HEK293 (cell line): ENCODE measurements around the gene SRP14.

Experiments
- BCL11A ChIP-seq: fragments of 450-650 bp; formaldehyde crosslinking; IDR thresholded peaks from 2 replicates; pipeline ENCODE4 v1.5.1; 2016; ENCODE audit warnings: low read depth, missing biosample characterization, missing genetic modification characterization
- GLIS2 ChIP-seq: fragments of 450-650 bp; formaldehyde crosslinking; IDR thresholded peaks from 2 replicates; pipeline ENCODE4 v1.5.1; 2016; ENCODE audit warnings: missing biosample characterization, missing genetic modification characterization
- HOXC10 ChIP-seq: sonication (generic); formaldehyde crosslinking; IDR thresholded peaks from 2 replicates; pipeline ENCODE4 v1.8.1; 2023; ENCODE audit warnings: mild to moderate bottlenecking, missing genetic modification reagents
- HOXD13 ChIP-seq: sonication (generic); formaldehyde crosslinking; IDR thresholded peaks from 2 replicates; pipeline ENCODE4 v1.8.0; 2022; ENCODE audit warnings: missing genetic modification reagents, borderline replicate concordance
- KLF1 ChIP-seq: fragments of 450-650 bp; formaldehyde crosslinking; IDR thresholded peaks from 2 replicates; pipeline ENCODE4 v1.5.1; 2016; ENCODE audit warnings: missing biosample characterization, missing genetic modification characterization
- OSR2 ChIP-seq: fragments of 450-650 bp; formaldehyde crosslinking; IDR thresholded peaks from 2 replicates; pipeline ENCODE4 v1.5.1; 2016; ENCODE audit warnings: missing biosample characterization, missing genetic modification characterization
- ZFP3 ChIP-seq: fragments of 450-650 bp; formaldehyde crosslinking; IDR thresholded peaks from 2 replicates; pipeline ENCODE4 v1.5.1; 2016; ENCODE audit warnings: low read depth, missing biosample characterization, missing genetic modification characterization
- ZNF184 ChIP-seq: fragments of 450-650 bp; IDR thresholded peaks from 2 replicates; pipeline ENCODE4 v1.5.1; 2018; ENCODE audit warnings: missing biosample characterization, mild to moderate bottlenecking, missing genetic modification characterization
- ZNF19 ChIP-seq: fragments of 450-650 bp; formaldehyde crosslinking; IDR thresholded peaks from 2 replicates; pipeline ENCODE4; 2016; ENCODE audit warnings: missing biosample characterization, missing genetic modification characterization, low read depth
- ZNF23 ChIP-seq: fragments of 450-650 bp; formaldehyde crosslinking; IDR thresholded peaks from 2 replicates; pipeline ENCODE4 v1.5.1; 2016; ENCODE audit warnings: missing biosample characterization, missing genetic modification characterization, borderline replicate concordance
- ZNF274 ChIP-seq, 2 experiments: fragments of 200-500 bp in 1 of 2; fragments of 450-650 bp in 1 of 2; sonication (Bioruptor generic) in 1 of 2; formaldehyde crosslinking in 1 of 2; IDR thresholded peaks; 2 replicates each; pipeline versions ENCODE4 v1.5.1 to v1.6.1; 2014 to 2016; ENCODE audit warnings: borderline replicate concordance in 1 of 2, inconsistent platforms in 1 of 2, low read length in 1 of 2, missing biosample characterization in 1 of 2, missing genetic modification characterization in 1 of 2
- ZNF354C ChIP-seq: fragments of 450-650 bp; formaldehyde crosslinking; IDR thresholded peaks from 2 replicates; pipeline ENCODE4 v1.5.1; 2016; ENCODE audit warnings: missing biosample characterization, missing genetic modification characterization, low read depth, borderline replicate concordance
- ZNF391 ChIP-seq: fragments of 450-650 bp; formaldehyde crosslinking; IDR thresholded peaks from 2 replicates; pipeline ENCODE4 v1.5.1; 2016; ENCODE audit warnings: low read depth, missing biosample characterization, missing genetic modification characterization, borderline replicate concordance
- ZNF433 ChIP-seq: fragments of 450-650 bp; formaldehyde crosslinking; IDR thresholded peaks from 2 replicates; pipeline ENCODE4 v1.5.1; 2016; ENCODE audit warnings: missing biosample characterization, missing genetic modification characterization, low read depth
- ZNF514 ChIP-seq: fragments of 450-650 bp; formaldehyde crosslinking; IDR thresholded peaks from 2 replicates; pipeline ENCODE4 v1.5.1; 2016; ENCODE audit warnings: missing biosample characterization, missing genetic modification characterization
- ZNF529 ChIP-seq: fragments of 450-650 bp; formaldehyde crosslinking; IDR thresholded peaks from 2 replicates; pipeline ENCODE4 v1.5.1; 2017; ENCODE audit warnings: missing genetic modification characterization, missing biosample characterization; ENCODE audit not compliant: insufficient replicate concordance
- ZNF544 ChIP-seq: fragments of 450-650 bp; formaldehyde crosslinking; IDR thresholded peaks from 2 replicates; pipeline ENCODE4 v1.5.0; 2017; ENCODE audit warnings: missing biosample characterization, missing genetic modification characterization
- ZNF658 ChIP-seq: fragments of 450-650 bp; formaldehyde crosslinking; IDR thresholded peaks from 2 replicates; pipeline ENCODE4; 2016; ENCODE audit warnings: missing biosample characterization, missing genetic modification characterization
- ZNF660 ChIP-seq: fragments of 450-650 bp; IDR thresholded peaks from 2 replicates; pipeline ENCODE4 v1.5.1; 2018; ENCODE audit warnings: missing biosample characterization, mild to moderate bottlenecking, missing genetic modification characterization
- ZNF664 ChIP-seq: fragments of 450-650 bp; formaldehyde crosslinking; IDR thresholded peaks from 2 replicates; pipeline ENCODE4 v1.5.1; 2016; ENCODE audit warnings: missing biosample characterization, missing genetic modification characterization
- ZNF76 ChIP-seq: fragments of 450-650 bp; formaldehyde crosslinking; IDR thresholded peaks from 2 replicates; pipeline ENCODE4; 2016; ENCODE audit warnings: low read depth, missing biosample characterization, missing genetic modification characterization, borderline replicate concordance
- ZNF785 ChIP-seq: fragments of 450-650 bp; formaldehyde crosslinking; IDR thresholded peaks from 2 replicates; pipeline ENCODE4 v1.5.1; 2016; ENCODE audit warnings: missing biosample characterization, missing genetic modification characterization
- ZSCAN16 ChIP-seq: fragments of 450-650 bp; formaldehyde crosslinking; IDR thresholded peaks from 2 replicates; pipeline ENCODE4 v1.5.1; 2016; ENCODE audit warnings: missing biosample characterization, missing genetic modification characterization
- ZXDB ChIP-seq: fragments of 450-650 bp; formaldehyde crosslinking; IDR thresholded peaks from 2 replicates; pipeline ENCODE4 v1.5.1; 2016; ENCODE audit warnings: missing biosample characterization, missing genetic modification characterization
- TF ChIP-seq, protein P1 (sequence below): fragments of 450-650 bp; formaldehyde crosslinking; IDR thresholded peaks from 2 replicates; pipeline ENCODE4 v1.5.1; 2017; ENCODE audit warnings: missing biosample characterization, missing genetic modification characterization
- TF ChIP-seq, protein P2 (sequence below): fragments of 450-650 bp; formaldehyde crosslinking; IDR thresholded peaks from 2 replicates; pipeline ENCODE4 v1.5.1; 2016; ENCODE audit warnings: missing biosample characterization, missing genetic modification characterization, borderline replicate concordance
- TF ChIP-seq, protein P3 (sequence below): fragments of 450-650 bp; formaldehyde crosslinking; IDR thresholded peaks from 2 replicates; pipeline ENCODE4 v1.5.1; 2016; ENCODE audit warnings: missing biosample characterization, missing genetic modification characterization
- TF ChIP-seq, protein P4 (sequence below): fragments of 450-650 bp; formaldehyde crosslinking; IDR thresholded peaks from 2 replicates; pipeline ENCODE4 v1.5.1; 2016; ENCODE audit warnings: missing biosample characterization, missing genetic modification characterization

Gene SRP14

DNA sequence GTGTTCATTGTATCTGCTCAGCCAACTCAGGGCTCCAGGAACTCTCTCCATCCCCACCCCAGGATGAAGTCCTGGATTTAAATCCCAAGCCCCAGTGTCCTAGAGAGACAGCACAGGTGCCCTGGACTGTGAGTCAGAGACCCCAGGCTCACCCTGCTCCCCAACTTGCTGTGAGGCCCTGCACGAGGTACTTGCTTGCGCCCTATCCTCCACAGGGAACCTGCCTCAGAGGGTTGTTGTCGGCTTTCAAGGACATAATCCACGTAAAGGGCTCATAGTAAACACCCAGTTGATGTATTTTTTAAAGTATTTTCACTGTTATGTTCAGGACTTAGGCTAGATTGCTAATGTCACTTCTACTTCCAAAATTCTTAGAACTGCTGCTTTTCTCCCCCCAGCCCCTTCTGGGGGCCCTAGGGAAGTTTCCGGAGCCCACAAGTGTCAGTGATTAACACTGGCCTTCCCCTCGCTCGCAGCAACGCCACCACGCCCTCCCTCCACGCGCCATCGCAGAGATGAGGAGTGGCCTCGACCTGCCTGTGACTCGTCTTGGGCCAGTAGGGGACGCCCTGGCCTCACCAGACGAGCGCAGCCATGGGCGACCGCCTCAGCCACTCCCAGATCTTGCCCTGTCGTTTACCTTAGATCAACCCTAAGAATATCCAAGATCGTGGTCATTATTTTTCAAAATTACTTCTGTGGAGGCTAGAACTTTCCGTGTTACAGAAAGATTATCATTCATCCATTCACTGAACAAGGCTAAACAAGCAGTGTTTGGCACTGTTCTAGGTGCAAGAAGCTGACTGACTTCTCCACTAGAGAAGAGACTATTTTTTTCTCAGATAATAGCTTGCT, 6.0 kb upstream of the SRP14 start (continued):
- TF ChIP-seq, protein P1, sequence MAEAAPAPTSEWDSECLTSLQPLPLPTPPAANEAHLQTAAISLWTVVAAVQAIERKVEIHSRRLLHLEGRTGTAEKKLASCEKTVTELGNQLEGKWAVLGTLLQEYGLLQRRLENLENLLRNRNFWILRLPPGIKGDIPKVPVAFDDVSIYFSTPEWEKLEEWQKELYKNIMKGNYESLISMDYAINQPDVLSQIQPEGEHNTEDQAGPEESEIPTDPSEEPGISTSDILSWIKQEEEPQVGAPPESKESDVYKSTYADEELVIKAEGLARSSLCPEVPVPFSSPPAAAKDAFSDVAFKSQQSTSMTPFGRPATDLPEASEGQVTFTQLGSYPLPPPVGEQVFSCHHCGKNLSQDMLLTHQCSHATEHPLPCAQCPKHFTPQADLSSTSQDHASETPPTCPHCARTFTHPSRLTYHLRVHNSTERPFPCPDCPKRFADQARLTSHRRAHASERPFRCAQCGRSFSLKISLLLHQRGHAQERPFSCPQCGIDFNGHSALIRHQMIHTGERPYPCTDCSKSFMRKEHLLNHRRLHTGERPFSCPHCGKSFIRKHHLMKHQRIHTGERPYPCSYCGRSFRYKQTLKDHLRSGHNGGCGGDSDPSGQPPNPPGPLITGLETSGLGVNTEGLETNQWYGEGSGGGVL (tag by site-specific recombination): no peak
- peak; percentile 55 for TF ChIP-seq KLF1 (tag by site-specific recombination)
- no peak for TF ChIP-seq ZNF658 (tag by site-specific recombination)
- no peak for TF ChIP-seq GLIS2 (tag by site-specific recombination)
- TF ChIP-seq ZNF664 (tag by site-specific recombination): peak; percentile 93; the same call in 1 of the 2 replicates
- TF ChIP-seq, protein P2, sequence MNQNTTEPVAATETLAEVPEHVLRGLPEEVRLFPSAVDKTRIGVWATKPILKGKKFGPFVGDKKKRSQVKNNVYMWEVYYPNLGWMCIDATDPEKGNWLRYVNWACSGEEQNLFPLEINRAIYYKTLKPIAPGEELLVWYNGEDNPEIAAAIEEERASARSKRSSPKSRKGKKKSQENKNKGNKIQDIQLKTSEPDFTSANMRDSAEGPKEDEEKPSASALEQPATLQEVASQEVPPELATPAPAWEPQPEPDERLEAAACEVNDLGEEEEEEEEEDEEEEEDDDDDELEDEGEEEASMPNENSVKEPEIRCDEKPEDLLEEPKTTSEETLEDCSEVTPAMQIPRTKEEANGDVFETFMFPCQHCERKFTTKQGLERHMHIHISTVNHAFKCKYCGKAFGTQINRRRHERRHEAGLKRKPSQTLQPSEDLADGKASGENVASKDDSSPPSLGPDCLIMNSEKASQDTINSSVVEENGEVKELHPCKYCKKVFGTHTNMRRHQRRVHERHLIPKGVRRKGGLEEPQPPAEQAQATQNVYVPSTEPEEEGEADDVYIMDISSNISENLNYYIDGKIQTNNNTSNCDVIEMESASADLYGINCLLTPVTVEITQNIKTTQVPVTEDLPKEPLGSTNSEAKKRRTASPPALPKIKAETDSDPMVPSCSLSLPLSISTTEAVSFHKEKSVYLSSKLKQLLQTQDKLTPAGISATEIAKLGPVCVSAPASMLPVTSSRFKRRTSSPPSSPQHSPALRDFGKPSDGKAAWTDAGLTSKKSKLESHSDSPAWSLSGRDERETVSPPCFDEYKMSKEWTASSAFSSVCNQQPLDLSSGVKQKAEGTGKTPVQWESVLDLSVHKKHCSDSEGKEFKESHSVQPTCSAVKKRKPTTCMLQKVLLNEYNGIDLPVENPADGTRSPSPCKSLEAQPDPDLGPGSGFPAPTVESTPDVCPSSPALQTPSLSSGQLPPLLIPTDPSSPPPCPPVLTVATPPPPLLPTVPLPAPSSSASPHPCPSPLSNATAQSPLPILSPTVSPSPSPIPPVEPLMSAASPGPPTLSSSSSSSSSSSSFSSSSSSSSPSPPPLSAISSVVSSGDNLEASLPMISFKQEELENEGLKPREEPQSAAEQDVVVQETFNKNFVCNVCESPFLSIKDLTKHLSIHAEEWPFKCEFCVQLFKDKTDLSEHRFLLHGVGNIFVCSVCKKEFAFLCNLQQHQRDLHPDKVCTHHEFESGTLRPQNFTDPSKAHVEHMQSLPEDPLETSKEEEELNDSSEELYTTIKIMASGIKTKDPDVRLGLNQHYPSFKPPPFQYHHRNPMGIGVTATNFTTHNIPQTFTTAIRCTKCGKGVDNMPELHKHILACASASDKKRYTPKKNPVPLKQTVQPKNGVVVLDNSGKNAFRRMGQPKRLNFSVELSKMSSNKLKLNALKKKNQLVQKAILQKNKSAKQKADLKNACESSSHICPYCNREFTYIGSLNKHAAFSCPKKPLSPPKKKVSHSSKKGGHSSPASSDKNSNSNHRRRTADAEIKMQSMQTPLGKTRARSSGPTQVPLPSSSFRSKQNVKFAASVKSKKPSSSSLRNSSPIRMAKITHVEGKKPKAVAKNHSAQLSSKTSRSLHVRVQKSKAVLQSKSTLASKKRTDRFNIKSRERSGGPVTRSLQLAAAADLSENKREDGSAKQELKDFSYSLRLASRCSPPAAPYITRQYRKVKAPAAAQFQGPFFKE (tag by site-specific recombination): no peak
- TF ChIP-seq ZNF660 (tag by site-specific recombination): peak; percentile 72; the same call in 1 of the 2 replicates
- TF ChIP-seq ZNF274 (IDR thresholded peaks at IDR 0.05; ENCODE audit: low read length): no peak
- TF ChIP-seq ZNF274 (tag by site-specific recombination; IDR thresholded peaks at IDR 0.05; ENCODE audit: borderline replicate concordance): no peak
- TF ChIP-seq ZNF391 (tag by site-specific recombination): peak; percentile 32; the same call in 1 of the 2 replicates
- TF ChIP-seq ZNF785 (tag by site-specific recombination): no peak
- no peak for TF ChIP-seq ZNF23 (tag by site-specific recombination)
- TF ChIP-seq, protein P3, sequence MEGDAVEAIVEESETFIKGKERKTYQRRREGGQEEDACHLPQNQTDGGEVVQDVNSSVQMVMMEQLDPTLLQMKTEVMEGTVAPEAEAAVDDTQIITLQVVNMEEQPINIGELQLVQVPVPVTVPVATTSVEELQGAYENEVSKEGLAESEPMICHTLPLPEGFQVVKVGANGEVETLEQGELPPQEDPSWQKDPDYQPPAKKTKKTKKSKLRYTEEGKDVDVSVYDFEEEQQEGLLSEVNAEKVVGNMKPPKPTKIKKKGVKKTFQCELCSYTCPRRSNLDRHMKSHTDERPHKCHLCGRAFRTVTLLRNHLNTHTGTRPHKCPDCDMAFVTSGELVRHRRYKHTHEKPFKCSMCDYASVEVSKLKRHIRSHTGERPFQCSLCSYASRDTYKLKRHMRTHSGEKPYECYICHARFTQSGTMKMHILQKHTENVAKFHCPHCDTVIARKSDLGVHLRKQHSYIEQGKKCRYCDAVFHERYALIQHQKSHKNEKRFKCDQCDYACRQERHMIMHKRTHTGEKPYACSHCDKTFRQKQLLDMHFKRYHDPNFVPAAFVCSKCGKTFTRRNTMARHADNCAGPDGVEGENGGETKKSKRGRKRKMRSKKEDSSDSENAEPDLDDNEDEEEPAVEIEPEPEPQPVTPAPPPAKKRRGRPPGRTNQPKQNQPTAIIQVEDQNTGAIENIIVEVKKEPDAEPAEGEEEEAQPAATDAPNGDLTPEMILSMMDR (tag by site-specific recombination): peak; percentile 94
- no peak for TF ChIP-seq ZNF354C (tag by site-specific recombination)
- no peak for TF ChIP-seq ZNF433 (tag by site-specific recombination)
- TF ChIP-seq ZXDB (tag by site-specific recombination): 0 out of 2 replicates have a peak, but pooled peaks have one; percentile 30
- TF ChIP-seq HOXC10 (CRISPR knock-in tag): no peak
- 0 out of 2 replicates have a peak, but pooled peaks have one; percentile 31 for TF ChIP-seq BCL11A (tag by site-specific recombination)
- peak; percentile 27; the same call in 1 of the 2 replicates for TF ChIP-seq ZNF76
- no peak for TF ChIP-seq ZNF544 (tag by site-specific recombination)
- TF ChIP-seq ZNF184 (tag by site-specific recombination): no peak
- no peak for TF ChIP-seq ZNF529
- TF ChIP-seq ZNF514 (tag by site-specific recombination): no peak
- no peak for TF ChIP-seq ZSCAN16 (tag by site-specific recombination)
- TF ChIP-seq HOXD13 (CRISPR knock-in tag): no peak
- no peak for TF ChIP-seq ZNF19 (tag by site-specific recombination)
- TF ChIP-seq, protein P4, sequence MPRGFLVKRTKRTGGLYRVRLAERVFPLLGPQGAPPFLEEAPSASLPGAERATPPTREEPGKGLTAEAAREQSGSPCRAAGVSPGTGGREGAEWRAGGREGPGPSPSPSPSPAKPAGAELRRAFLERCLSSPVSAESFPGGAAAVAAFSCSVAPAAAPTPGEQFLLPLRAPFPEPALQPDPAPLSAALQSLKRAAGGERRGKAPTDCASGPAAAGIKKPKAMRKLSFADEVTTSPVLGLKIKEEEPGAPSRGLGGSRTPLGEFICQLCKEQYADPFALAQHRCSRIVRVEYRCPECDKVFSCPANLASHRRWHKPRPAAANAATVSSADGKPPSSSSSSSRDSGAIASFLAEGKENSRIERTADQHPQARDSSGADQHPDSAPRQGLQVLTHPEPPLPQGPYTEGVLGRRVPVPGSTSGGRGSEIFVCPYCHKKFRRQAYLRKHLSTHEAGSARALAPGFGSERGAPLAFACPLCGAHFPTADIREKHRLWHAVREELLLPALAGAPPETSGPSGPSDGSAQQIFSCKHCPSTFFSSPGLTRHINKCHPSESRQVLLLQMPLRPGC (tag by site-specific recombination): no peak
- no peak for TF ChIP-seq ZFP3 (tag by site-specific recombination)
- TF ChIP-seq OSR2 (tag by site-specific recombination): no peak
